GM19351 (cell line): ENCODE measurements around the gene OAS2.
"Not testable (repeated sequence)": the region's sequence is repeated elsewhere in the genome, so short reads cannot be mapped to it uniquely, and the experiment has no call there.

Experiments used
- ATAC-seq: cut with Tn5 transposase; IDR thresholded peaks from one replicate; pipeline ENCODE4 v1.9.1; 2021; ENCODE audit warnings: mild to moderate bottlenecking, moderate library complexity; ENCODE audit not compliant: unreplicated experiment

The OAS2 gene

GRCh38 chr12:112948806-112949205 lies 29.5 kb upstream of the OAS2 start:
- ATAC-seq, result no peak

DNA sequence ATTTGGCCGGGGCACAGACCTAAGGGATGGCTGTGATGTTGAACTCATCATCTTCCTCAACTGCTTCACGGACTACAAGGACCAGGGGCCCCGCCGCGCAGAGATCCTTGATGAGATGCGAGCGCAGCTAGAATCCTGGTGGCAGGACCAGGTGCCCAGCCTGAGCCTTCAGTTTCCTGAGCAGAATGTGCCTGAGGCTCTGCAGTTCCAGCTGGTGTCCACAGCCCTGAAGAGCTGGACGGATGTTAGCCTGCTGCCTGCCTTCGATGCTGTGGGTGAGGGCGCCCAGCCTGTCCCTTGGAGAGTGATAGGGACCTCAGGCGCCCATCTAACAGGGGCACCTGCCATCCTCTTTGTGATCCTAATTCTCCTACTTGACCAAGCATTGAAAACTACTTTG lies 27.6 kb upstream of the OAS2 start:
- no peak for ATAC-seq

- not testable (repeated sequence) for ATAC-seq
These were observed 21.2 kb upstream of the OAS2 start for GRCh38 chr12:112957125-112957524.

DNA sequence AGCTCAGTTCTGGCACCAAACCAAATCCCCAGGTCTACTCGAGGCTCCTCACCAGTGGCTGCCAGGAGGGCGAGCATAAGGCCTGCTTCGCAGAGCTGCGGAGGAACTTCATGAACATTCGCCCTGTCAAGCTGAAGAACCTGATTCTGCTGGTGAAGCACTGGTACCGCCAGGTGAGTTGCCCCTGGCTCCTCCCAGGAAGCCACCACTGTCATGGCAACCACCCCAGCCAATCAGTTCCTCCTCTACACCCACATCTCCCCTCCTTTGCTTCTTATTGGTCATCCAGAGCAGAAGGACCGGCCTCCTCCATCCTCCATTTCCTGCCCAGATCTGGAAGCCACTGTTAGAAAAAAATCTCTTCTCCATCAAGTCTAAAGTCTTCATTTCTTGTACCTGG lies 17.2 kb upstream of the OAS2 start:
- no peak for ATAC-seq

- no peak for ATAC-seq
These were observed 16.8 kb upstream of the OAS2 start for GRCh38 chr12:112961536-112961935.

GRCh38 chr12:112962561-112962960 lies 15.8 kb upstream of the OAS2 start:
- no peak for ATAC-seq

- no peak for ATAC-seq
These were observed 15.0 kb upstream of the OAS2 start for GRCh38 chr12:112963227-112963861.

- ATAC-seq, result no peak
These were observed 14.2 kb upstream of the OAS2 start for GRCh38 chr12:112964067-112964670.

DNA sequence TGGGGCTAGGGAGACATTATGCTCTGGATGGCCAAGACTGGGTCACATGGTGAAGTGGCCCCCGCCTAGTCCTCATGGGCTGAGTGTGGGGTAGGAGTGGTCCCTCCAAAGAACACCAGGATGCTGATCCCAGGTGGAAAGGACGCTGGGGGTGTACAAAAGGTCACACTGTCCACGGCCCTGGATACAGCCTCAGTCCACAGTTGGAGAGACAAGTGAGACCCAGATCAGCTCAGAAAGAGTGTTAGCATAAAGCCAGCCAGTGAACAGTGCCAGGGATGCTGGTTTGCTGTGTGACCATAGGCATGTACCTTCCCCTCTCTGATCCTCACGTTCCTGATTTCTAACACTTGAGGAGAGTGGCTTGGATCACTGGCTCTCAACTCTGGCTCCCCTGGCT lies 13.4 kb upstream of the OAS2 start:
- no peak for ATAC-seq

DNA sequence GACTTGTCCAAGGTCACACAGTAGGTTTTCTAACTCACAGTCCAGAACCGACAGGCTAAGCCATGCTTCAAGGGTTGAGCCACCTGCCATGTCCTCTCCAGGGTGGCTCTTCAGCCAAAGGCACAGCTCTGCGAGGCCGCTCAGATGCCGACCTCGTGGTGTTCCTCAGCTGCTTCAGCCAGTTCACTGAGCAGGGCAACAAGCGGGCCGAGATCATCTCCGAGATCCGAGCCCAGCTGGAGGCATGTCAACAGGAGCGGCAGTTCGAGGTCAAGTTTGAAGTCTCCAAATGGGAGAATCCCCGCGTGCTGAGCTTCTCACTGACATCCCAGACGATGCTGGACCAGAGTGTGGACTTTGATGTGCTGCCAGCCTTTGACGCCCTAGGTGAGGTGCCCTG lies 12.7 kb upstream of the OAS2 start:
- ATAC-seq, result no peak

DNA sequence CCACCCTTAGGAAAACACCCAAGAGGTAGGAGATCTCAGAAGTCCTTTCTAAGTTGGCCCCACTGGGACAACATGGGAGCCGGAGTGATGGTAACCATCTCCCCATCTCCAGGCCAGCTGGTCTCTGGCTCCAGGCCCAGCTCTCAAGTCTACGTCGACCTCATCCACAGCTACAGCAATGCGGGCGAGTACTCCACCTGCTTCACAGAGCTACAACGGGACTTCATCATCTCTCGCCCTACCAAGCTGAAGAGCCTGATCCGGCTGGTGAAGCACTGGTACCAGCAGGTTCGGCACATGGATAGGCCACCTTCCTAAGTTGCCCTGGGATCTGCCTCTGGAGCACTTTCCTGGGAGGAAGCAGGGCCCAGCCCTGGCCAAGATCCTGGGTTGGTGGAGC lies 11.0 kb upstream of the OAS2 start:
- no peak for ATAC-seq

DNA sequence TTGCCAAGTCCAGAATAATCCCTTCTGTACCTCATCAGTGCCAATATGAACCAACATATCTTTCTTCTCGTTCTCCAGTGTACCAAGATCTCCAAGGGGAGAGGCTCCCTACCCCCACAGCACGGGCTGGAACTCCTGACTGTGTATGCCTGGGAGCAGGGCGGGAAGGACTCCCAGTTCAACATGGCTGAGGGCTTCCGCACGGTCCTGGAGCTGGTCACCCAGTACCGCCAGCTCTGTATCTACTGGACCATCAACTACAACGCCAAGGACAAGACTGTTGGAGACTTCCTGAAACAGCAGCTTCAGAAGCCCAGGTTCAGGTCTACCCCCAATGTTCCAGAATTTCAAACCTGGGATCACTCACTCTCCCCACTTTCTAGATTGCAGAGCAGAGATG lies 10.5 kb upstream of the OAS2 start:
- ATAC-seq, result no peak

DNA sequence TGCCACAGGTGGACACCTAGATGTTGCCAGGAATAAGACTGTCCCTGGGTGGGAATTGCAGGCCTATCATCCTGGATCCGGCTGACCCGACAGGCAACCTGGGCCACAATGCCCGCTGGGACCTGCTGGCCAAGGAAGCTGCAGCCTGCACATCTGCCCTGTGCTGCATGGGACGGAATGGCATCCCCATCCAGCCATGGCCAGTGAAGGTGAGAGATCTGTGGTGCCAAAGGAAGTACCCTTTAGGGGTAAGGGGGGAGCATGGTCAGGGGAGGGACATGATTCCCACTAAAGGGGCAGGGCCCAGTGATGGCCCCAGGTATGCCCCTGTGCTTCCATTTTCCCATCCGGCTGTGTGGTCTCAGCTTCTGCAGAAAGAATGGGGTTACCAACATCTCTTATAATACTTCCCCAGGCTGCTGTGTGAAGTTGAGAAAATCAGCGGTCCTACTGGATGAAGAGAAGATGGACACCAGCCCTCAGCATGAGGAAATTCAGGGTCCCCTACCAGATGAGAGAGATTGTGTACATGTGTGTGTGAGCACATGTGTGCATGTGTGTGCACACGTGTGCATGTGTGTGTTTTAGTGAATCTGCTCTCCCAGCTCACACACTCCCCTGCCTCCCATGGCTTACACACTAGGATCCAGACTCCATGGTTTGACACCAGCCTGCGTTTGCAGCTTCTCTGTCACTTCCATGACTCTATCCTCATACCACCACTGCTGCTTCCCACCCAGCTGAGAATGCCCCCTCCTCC lies 8.6 kb upstream of the OAS2 start:
- ATAC-seq, result no peak

DNA sequence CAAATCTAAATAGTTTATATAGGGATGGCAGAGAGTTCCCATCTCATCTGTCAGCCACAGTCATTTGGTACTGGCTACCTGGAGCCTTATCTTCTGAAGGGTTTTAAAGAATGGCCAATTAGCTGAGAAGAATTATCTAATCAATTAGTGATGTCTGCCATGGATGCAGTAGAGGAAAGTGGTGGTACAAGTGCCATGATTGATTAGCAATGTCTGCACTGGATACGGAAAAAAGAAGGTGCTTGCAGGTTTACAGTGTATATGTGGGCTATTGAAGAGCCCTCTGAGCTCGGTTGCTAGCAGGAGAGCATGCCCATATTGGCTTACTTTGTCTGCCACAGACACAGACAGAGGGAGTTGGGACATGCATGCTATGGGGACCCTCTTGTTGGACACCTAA lies 7.9 kb upstream of the OAS2 start:
- ATAC-seq, result no peak

GRCh38 chr12:112971248-112971647 lies 7.1 kb upstream of the OAS2 start:
- no peak for ATAC-seq

DNA sequence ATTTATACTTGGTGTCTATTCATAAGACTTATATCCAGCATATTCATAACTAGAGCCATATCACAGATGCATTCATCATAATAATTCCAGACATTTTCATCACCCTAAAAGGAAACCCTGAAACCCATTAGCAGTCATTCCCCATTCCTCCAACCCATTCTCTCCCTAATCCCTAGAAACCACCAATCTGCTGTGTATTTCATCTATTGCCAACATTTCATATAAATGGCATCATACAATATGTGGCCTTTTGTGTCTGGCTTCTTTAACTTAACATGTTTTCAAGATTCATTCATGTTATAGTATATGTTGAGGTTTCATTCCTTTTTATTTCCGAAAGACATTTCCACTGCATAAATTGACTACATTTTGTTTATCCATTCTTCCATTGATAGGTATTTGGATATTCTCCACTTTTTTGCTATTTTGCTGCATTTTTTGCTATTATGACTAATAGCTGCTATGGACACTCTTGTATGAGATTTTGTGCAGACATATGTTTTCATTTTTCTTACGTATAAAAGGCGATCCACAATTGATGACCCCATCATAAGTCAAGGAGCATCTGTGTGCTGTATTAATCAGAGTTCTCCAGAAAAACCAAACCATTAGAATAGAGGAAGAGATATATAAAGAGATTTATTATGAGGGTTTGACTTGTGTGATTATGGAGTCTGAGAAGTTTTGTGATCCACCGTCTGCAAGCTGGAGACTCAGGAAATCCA lies 5.1 kb upstream of the OAS2 start:
- ATAC-seq, result no peak

GRCh38 chr12:112973818-112974231 lies 4.5 kb upstream of the OAS2 start:
- no peak for ATAC-seq

DNA sequence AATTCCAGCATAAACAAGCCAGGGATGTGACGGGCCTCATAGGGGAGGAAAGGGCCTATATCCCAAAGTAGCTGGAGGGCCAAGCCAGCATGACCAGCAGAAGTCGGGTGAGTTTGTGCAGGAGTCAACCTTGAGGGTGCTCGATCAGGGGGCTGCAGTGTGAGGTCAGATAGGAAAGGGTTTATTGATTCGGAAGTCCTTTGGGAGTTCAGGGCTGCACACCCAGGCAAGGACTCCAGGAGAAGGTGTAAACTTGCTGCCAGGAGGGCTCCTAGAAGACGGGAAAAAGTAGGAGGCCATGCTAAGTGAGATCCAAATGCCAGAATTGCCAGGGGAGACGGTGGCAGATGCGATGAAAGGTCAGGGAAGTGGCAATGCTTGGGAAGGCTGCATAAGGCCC lies 3.4 kb upstream of the OAS2 start:
- no peak for ATAC-seq

- no peak for ATAC-seq
These were observed 1.2 kb upstream of the OAS2 start for GRCh38 chr12:112977139-112977538.

DNA sequence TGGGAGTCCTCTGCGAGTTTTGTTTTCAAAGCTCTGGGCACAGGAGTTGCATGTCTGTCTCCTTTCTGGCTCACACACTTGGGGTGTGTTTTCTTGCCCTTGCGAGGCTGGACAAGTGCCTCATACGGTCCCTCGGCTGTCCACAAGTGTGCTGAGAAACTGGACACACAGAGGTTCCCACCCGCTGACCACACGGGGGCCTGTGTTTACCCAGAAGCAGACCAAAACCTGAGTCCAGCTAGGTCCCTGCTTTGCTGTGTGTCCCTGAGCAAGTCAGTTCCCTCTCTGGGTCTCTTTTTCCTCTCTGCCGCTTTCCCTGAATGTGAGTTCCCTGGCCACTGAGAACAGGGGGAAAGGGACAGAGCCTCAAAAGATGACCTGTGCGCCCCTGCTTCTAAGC lies 678 bp upstream of the OAS2 start:
- no peak for ATAC-seq

DNA sequence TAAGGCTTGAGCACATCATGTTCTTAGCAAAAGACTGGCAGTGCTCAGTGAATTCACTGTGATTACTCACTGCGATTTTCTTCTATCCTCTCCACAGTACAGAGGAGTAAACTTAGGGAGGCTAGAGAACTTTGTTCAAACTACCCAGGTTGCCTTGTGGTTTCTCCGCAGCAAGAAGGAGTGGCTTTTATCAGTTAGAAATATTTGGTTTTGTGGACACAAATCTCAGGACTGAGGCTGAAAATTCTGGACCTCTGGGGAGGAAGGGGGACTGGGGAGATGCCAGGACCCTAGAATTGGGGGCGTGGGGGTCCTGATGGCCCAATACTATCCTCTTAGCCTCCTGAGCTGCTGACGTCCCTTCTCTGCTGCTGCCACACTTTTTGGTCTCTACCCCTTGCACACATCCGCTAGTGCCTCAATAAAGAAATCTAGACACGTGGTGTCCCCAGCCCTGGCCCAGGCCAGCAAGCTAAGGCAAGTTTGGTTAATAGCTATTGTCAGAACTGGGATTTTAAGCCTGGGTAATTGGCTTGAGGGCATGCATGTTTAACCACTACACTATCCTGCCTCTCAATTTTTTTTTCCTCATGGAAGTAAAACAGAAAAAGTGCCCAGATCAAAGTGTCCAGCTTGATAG lies 842 bp downstream of the OAS2 start:
- peak; percentile 49 for ATAC-seq
